HG02678 (cell line): ENCODE results near the gene MCF2L.

Experiments used
- ATAC-seq: cut with Tn5 transposase; IDR thresholded peaks from one replicate; pipeline ENCODE4 v1.9.1; 2021; ENCODE audit warnings: mild to moderate bottlenecking, moderate library complexity; ENCODE audit not compliant: unreplicated experiment

MCF2L gene

GRCh38 chr13:113121183-113121927, 152.3 kb downstream of the MCF2L start:
- no peak for ATAC-seq

- ATAC-seq, result no peak
Observed at GRCh38 chr13:113121928-113122471, 153.0 kb downstream of the MCF2L start.

- ATAC-seq, result no peak
Observed at GRCh38 chr13:113122550-113123225, 153.7 kb downstream of the MCF2L start, which contains the start of gene F10. F10 (plus strand) TSS chr13:113122799; CDS start chr13:113122856, 57 bp downstream.

- no peak for ATAC-seq
Observed at GRCh38 chr13:113123226-113124201, 154.5 kb downstream of the MCF2L start.

- ATAC-seq, result no peak
Observed at GRCh38 chr13:113124211-113124970, 155.4 kb downstream of the MCF2L start.

- ATAC-seq, result no peak
Observed at GRCh38 chr13:113125506-113126264, 156.7 kb downstream of the MCF2L start.

- ATAC-seq, result no peak
Observed at GRCh38 chr13:113126265-113127150, 157.5 kb downstream of the MCF2L start.

- ATAC-seq, result no peak
Observed at GRCh38 chr13:113129480-113129879, 160.5 kb downstream of the MCF2L start.

- no peak for ATAC-seq
Observed at GRCh38 chr13:113129921-113130750, 161.1 kb downstream of the MCF2L start.

GRCh38 chr13:113135281-113135760, 166.3 kb downstream of the MCF2L start:
- no peak for ATAC-seq

GRCh38 chr13:113137691-113138298, 168.8 kb downstream of the MCF2L start:
- ATAC-seq, result no peak

- ATAC-seq, result no peak
Observed at GRCh38 chr13:113138792-113139551, 170.0 kb downstream of the MCF2L start.

GRCh38 chr13:113139577-113139976, 170.6 kb downstream of the MCF2L start:
- no peak for ATAC-seq

GRCh38 chr13:113140677-113141600, 171.9 kb downstream of the MCF2L start:
- no peak for ATAC-seq

- no peak for ATAC-seq
Observed at GRCh38 chr13:113141601-113141970, 172.6 kb downstream of the MCF2L start.
